Suprapubic skin (tissue), 3 donors: ENCODE measurements around the gene RPL28.

Source experiments
- CTCF ChIP-seq, 2 donors: fragments of 200-600 bp in 1 of 2; fragments of 450-650 bp in 1 of 2; sonication (generic) in 1 of 2; IDR thresholded peaks; one replicate each; pipeline ENCODE4 v1.5.1; 2016 to 2019; ENCODE audit warnings: antibody characterized with exemption in 2 of 2, mild to moderate bottlenecking in 1 of 2, moderate library complexity in 1 of 2
- EP300 ChIP-seq: sonication (generic); formaldehyde crosslinking; IDR thresholded peaks from one replicate; pipeline ENCODE4 v1.6.1; 2017; ENCODE audit warnings: antibody characterized with exemption
- POLR2A ChIP-seq, 2 donors: fragments of 450-650 bp; IDR thresholded peaks; one replicate each; pipeline ENCODE4 v1.6.1; 2017; ENCODE audit warnings: antibody characterized with exemption in 2 of 2, mild to moderate bottlenecking in 2 of 2, moderate library complexity in 2 of 2

GRCh38 chr19:55443824-55444480, 58.2 kb downstream of the RPL28 start:
- TF ChIP-seq POLR2A (IDR thresholded peaks at IDR 0.05) (no peak), EP300 (no peak), CTCF (IDR thresholded peaks at IDR 0.05) (no peak)
